Measurements from ENCODE around the gene MOB1B.

GRCh38 chr4:71029504-71029903, 127.3 kb downstream of the MOB1B start:
- TF ChIP-seq CTCF (IDR thresholded peaks at IDR 0.05) (no peak), POLR2A (IDR thresholded peaks at IDR 0.05) (no peak)
